Dendritic cell treated with granulocyte-macrophage colony-stimulating factor and Interleukin-4, amounts not matched to agents 40 ng/mL and 50 ng/mL, for 4 days (primary cell): ENCODE results near the gene PRSS1.

Experiments used
- H3K27ac Mint-ChIP-seq: one replicate; pipeline ENCODE4 v1.8.0; 2022; ENCODE audit warnings: mild to moderate bottlenecking, mixed read lengths
- H3K27me3 Mint-ChIP-seq: one replicate; pipeline ENCODE4 v1.8.0; 2022; ENCODE audit warnings: mild to moderate bottlenecking, mixed read lengths
- H3K36me3 Mint-ChIP-seq: one replicate; pipeline ENCODE4 v1.8.0; 2022; ENCODE audit warnings: low read depth, mixed read lengths
- H3K4me1 Mint-ChIP-seq: one replicate; pipeline ENCODE4 v1.8.0; 2022; ENCODE audit warnings: low read depth, mixed read lengths
- H3K4me3 Mint-ChIP-seq: one replicate; pipeline ENCODE4 v1.8.0; 2022; ENCODE audit warnings: mild to moderate bottlenecking, moderate library complexity, mixed read lengths
- H3K9me3 Mint-ChIP-seq: one replicate; pipeline ENCODE4 v1.8.0; 2022; ENCODE audit warnings: mixed read lengths
- intact Hi-C: fragments of 100-400 bp; cut with micrococcal nuclease; formaldehyde crosslinking; loops from one replicate; pipeline ENCODE4 v1.15.0; 2022

Gene PRSS1

GRCh38 chr7:142788303-142789289, 39.3 kb downstream of the PRSS1 start:
- H3K27me3 Mint-ChIP-seq, result peaks cover 11% of the 10 kb centered on the region
- H3K36me3 Mint-ChIP-seq, result no peaks in the 10 kb centered on the region
- H3K4me1 Mint-ChIP-seq, result peaks cover 15% of the 10 kb centered on the region
- H3K4me3 Mint-ChIP-seq, result no peak overlapping the region
- no peaks in the 10 kb centered on the region for H3K9me3 Mint-ChIP-seq
- no peak overlapping the region for H3K27ac Mint-ChIP-seq
- intact Hi-C loops, result no loop called here

- H3K36me3 Mint-ChIP-seq, result no peaks in the 10 kb centered on the region
- peaks cover 19% of the 10 kb centered on the region for H3K27me3 Mint-ChIP-seq
- peaks cover 10% of the 10 kb centered on the region for H3K4me1 Mint-ChIP-seq
- no peaks in the 10 kb centered on the region for H3K9me3 Mint-ChIP-seq
- intact Hi-C loops, result no loop called here
- H3K27ac Mint-ChIP-seq, result no peak overlapping the region
- H3K4me3 Mint-ChIP-seq, result no peak overlapping the region
Observed at GRCh38 chr7:142789441-142789840, 40.2 kb downstream of the PRSS1 start.

- Mint-ChIP-seq H3K36me3 (no peaks in the 10 kb centered on the region), H3K9me3 (no peaks in the 10 kb centered on the region), H3K27me3 (peaks cover 25% of the 10 kb centered on the region), H3K4me1 (peaks cover 10% of the 10 kb centered on the region), H3K27ac (no peak overlapping the region), H3K4me3 (no peak overlapping the region)
- intact Hi-C loops, result no loop called here
Observed at GRCh38 chr7:142790056-142790455, 40.8 kb downstream of the PRSS1 start.

GRCh38 chr7:142790555-142790954, 41.3 kb downstream of the PRSS1 start:
- no peaks in the 10 kb centered on the region for H3K36me3 Mint-ChIP-seq
- peaks cover 28% of the 10 kb centered on the region for H3K27me3 Mint-ChIP-seq
- H3K4me3 Mint-ChIP-seq, result no peak overlapping the region
- intact Hi-C loops, result no loop called here
- H3K27ac Mint-ChIP-seq, result no peak overlapping the region
- no peaks in the 10 kb centered on the region for H3K9me3 Mint-ChIP-seq
- H3K4me1 Mint-ChIP-seq, result peaks cover 10% of the 10 kb centered on the region

- Mint-ChIP-seq H3K4me1 (peaks cover 16% of the 10 kb centered on the region), H3K36me3 (no peaks in the 10 kb centered on the region), H3K4me3 (no peak overlapping the region), H3K27me3 (peaks cover 38% of the 10 kb centered on the region), H3K27ac (no peak overlapping the region), H3K9me3 (no peaks in the 10 kb centered on the region)
- intact Hi-C loops, result no loop called here
Observed at GRCh38 chr7:142791502-142791901, 42.2 kb downstream of the PRSS1 start.

- intact Hi-C loops, result no loop called here
- Mint-ChIP-seq H3K27me3 (peaks cover 44% of the 10 kb centered on the region), H3K36me3 (no peaks in the 10 kb centered on the region), H3K4me1 (peaks cover 20% of the 10 kb centered on the region), H3K27ac (no peak overlapping the region), H3K4me3 (no peak overlapping the region), H3K9me3 (no peaks in the 10 kb centered on the region)
Observed at GRCh38 chr7:142792129-142792528, 42.9 kb downstream of the PRSS1 start.

GRCh38 chr7:142792593-142792992, 43.3 kb downstream of the PRSS1 start:
- H3K4me1 Mint-ChIP-seq, result peaks cover 23% of the 10 kb centered on the region
- no peak overlapping the region for H3K4me3 Mint-ChIP-seq
- intact Hi-C loops, result no loop called here
- H3K9me3 Mint-ChIP-seq, result no peaks in the 10 kb centered on the region
- no peaks in the 10 kb centered on the region for H3K36me3 Mint-ChIP-seq
- peaks cover 47% of the 10 kb centered on the region for H3K27me3 Mint-ChIP-seq
- no peak overlapping the region for H3K27ac Mint-ChIP-seq

- Mint-ChIP-seq H3K4me3 (no peak overlapping the region), H3K27me3 (peaks cover 52% of the 10 kb centered on the region), H3K36me3 (no peaks in the 10 kb centered on the region), H3K9me3 (no peaks in the 10 kb centered on the region), H3K27ac (no peak overlapping the region), H3K4me1 (peaks cover 23% of the 10 kb centered on the region)
- intact Hi-C loops, result no loop called here
Observed at GRCh38 chr7:142793156-142793555, 43.9 kb downstream of the PRSS1 start.

- no peaks in the 10 kb centered on the region for H3K36me3 Mint-ChIP-seq
- no peaks in the 10 kb centered on the region for H3K9me3 Mint-ChIP-seq
- peaks cover 18% of the 10 kb centered on the region for H3K4me1 Mint-ChIP-seq
- H3K27me3 Mint-ChIP-seq, result peaks cover 67% of the 10 kb centered on the region
- intact Hi-C loops, result no loop called here
- H3K4me3 Mint-ChIP-seq, result no peak overlapping the region
- no peak overlapping the region for H3K27ac Mint-ChIP-seq
Observed at GRCh38 chr7:142795339-142795863, 46.1 kb downstream of the PRSS1 start.

GRCh38 chr7:142796001-142796500, 46.8 kb downstream of the PRSS1 start:
- no peaks in the 10 kb centered on the region for H3K9me3 Mint-ChIP-seq
- no peak overlapping the region for H3K27ac Mint-ChIP-seq
- peaks cover 70% of the 10 kb centered on the region for H3K27me3 Mint-ChIP-seq
- peaks cover 18% of the 10 kb centered on the region for H3K4me1 Mint-ChIP-seq
- H3K36me3 Mint-ChIP-seq, result no peaks in the 10 kb centered on the region
- H3K4me3 Mint-ChIP-seq, result peak overlapping the region; percentile 21
- intact Hi-C loops, result no loop called here

GRCh38 chr7:142796501-142797390, 47.5 kb downstream of the PRSS1 start:
- H3K4me3 Mint-ChIP-seq, result peak overlapping the region; percentile 59
- no peaks in the 10 kb centered on the region for H3K9me3 Mint-ChIP-seq
- no peaks in the 10 kb centered on the region for H3K36me3 Mint-ChIP-seq
- peaks cover 70% of the 10 kb centered on the region for H3K27me3 Mint-ChIP-seq
- intact Hi-C loops, result no loop called here
- no peak overlapping the region for H3K27ac Mint-ChIP-seq
- peaks cover 18% of the 10 kb centered on the region for H3K4me1 Mint-ChIP-seq

GRCh38 chr7:142797391-142798377, 48.4 kb downstream of the PRSS1 start:
- intact Hi-C loops, result no loop called here
- no peaks in the 10 kb centered on the region for H3K9me3 Mint-ChIP-seq
- peaks cover 18% of the 10 kb centered on the region for H3K4me1 Mint-ChIP-seq
- peaks cover 67% of the 10 kb centered on the region for H3K27me3 Mint-ChIP-seq
- no peak overlapping the region for H3K27ac Mint-ChIP-seq
- no peaks in the 10 kb centered on the region for H3K36me3 Mint-ChIP-seq
- H3K4me3 Mint-ChIP-seq, result peak overlapping the region; percentile 59
